ENCODE measurements around the gene IL6ST.
"Not testable (repeated sequence)": the region's sequence is repeated elsewhere in the genome, so short reads cannot be mapped to it uniquely, and the experiment has no call there.

IL6ST gene

GRCh38 chr5:55965525-55965924 lies 29.2 kb downstream of the IL6ST start:
- DNase-seq (ENCODE audit: low spot score), result no peak

DNA sequence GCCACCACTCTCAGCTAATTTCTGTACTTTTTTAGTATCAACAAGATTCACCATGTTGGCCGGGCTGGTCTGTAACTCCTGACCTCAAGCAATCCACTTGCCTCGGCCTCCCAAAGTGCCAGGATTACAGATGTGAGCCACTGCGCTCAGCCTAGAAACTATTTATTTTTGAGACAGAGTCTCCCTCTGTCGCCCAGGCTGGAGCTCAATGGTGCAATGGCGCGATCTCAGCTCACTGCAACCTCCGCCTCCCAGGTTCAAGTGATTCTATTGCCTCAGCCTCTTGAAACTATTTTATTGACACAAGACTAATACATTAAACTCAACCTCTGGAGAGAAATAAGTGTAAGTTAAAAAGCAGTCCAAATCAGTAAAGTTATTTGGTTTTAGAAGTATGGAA lies 34.0 kb downstream of the IL6ST start:
- no peak for DNase-seq (ENCODE audit: low spot score)

DNA sequence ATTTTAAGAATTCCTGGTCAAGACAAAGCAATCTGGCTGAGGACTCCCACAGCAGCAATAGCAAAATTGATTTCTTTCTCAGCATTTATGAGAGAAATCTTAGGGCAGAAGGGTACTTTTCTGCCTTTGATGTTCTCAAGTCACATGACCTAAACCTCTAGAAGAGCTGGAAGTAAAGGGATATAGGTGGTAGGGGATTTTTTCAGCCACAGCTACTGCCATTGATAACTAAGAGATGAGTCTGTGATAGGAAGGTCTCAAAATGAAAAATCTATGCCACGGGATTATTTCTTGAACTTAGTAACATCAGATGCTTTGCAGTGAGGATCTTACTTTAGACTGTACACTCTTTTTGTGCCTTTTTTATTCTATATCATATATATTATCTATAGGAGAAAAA lies 35.6 kb downstream of the IL6ST start:
- no peak for DNase-seq (ENCODE audit: low spot score)

DNA sequence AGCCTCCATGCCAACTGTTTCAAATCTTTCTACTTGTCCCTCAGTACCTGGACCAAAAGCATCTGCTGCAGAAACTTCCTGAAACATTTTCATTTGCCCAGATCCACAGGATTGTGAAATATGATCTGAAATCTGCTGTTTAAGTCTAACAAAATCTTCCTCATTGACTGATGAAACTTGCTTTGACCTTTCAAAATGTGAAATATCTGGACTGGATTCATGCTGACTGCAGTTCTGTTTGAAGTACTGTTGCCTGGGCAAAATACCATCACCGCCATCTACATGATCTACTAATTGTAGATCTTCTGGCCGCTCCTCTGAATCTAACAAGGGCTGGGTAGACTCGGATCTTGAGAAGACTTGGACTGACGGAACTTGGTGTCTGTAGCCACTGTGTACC lies 53.6 kb downstream of the IL6ST start:
- not testable (repeated sequence) for DNase-seq (ENCODE audit: low spot score)

- not testable (repeated sequence) for DNase-seq (ENCODE audit: low spot score)
These were observed 57.2 kb downstream of the IL6ST start for GRCh38 chr5:55937598-55937997.

DNA sequence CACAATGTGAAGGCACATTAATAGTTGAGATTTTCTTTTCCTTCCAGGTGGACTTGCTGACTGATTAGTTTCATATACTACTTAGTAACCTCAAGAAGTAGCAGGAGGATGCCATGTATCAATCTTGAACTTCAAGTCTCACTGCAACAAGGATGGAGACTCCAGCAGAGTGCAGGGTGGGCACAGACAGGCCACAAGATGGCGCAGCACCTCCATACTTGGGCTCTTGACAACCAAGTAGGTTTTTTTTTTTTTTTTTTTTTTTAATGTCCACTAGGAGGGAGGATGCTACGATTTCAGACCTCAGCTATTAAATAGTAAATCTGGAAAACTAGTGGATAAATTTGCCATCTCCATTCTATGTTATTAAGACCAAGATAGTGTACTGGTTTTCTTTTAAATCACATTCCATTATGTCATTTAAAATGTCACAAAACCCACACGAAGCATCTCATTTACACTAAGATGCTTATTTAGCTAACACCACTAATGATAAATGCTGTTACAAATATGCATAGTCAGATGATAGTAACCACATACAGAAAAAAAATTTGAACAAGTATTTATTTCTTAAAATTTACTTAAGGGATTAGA lies 58.6 kb downstream of the IL6ST start:
- peak; percentile 70 for DNase-seq (ENCODE audit: low spot score)

GRCh38 chr5:55935371-55935770 lies 59.4 kb downstream of the IL6ST start:
- no peak for DNase-seq (ENCODE audit: low spot score)

- DNase-seq (ENCODE audit: low spot score), result no peak
These were observed 60.0 kb downstream of the IL6ST start for GRCh38 chr5:55934720-55935119.

GRCh38 chr5:55934115-55934613 lies 60.6 kb downstream of the IL6ST start:
- no peak for DNase-seq (ENCODE audit: low spot score)

DNA sequence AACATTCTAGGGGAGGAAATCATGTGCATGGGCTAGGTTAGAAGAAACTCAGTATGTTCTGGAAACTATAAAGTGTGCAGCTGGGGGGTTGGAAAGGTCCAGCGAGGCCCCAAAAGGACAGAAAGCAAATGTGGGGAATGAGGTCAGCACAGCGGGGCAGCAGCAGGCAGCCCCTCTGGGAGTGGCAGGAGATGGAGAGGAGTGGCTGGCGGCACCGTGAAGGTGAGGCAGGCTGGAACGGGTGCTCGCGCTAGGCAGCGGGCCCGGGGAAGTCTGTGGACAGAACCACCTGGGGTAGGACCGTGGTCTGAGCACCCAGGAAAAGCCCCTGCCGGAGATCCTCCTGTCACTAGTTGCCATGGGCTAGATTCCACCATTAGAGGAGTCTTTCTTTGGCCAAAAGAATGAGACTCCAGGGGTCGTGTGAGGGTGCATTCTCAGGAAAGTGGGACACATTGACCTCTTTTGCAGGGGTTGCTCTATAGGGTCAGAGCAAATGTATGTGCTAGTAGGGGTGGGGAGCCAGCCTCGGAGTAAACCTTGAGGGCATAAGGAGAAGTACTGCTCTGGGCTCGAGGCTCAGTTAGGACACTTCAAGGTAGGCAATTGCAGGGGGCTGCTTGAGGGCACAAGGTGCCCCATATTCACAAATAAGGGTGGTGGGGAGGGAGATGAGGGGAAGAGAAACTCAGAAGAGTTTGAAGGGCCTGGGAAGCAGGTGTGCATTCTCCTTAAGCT lies 61.2 kb downstream of the IL6ST start:
- no peak for DNase-seq (ENCODE audit: low spot score)

DNA sequence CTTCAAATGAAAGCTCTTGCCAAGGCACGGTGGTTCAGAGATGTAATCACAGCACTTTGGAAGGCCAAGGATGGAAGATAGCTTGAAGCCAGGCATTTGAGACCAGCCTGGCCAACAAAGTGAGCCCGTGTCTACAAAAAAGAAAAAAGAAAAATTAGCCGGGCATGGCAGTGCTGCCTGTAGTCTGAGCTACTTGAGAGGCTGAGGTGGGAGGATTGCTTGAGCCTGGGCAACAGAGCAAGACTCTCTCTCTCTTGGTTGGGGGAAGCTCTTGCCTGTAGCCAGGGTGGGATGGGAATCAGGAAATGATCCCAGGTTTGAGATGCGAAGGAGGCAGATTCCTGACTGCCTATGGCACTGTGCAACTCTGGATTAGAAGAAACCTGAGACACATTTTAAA lies 62.1 kb downstream of the IL6ST start:
- DNase-seq (ENCODE audit: low spot score), result no peak

DNA sequence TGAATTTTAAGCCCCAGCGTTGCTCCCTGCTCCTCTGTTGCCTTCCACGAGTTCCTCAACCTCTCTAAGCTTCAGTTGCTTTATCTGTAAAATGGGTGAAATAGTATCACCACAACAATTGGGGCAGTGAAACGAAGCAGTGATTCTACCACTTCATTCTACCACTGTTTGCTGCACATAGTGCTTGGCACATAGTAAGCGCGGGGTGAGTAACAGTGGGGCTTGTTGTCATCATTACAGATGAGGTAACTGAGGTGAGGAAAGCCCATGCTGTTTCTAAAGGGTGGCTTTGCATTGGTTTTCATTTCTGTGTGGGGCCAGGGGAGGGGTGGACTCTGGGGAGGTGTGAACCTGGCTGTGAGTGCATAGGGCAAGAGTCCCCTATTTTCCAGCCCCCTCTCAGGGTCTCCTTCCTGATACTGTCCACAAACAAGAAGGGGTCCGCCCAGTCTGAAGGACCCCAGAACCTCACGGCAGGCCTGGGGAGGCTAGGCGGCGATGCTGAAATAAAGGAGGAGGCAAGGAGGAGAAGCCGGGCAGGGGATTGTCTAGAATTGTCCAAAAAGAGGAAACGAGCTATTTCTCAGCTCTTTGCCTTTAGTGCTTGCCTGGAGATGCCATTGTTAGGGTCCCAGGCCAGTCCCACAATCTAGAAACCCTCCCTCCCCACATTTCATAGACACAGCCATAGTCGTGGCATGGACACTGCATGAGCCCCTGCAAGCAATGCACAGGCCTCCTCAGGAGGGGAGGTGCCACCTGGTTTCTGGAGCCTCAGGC lies 65.6 kb downstream of the IL6ST start:
- no peak for DNase-seq (ENCODE audit: low spot score)

GRCh38 chr5:55927861-55928655 lies 66.7 kb downstream of the IL6ST start:
- DNase-seq (ENCODE audit: low spot score), result no peak

- no peak for DNase-seq (ENCODE audit: low spot score)
These were observed 68.3 kb downstream of the IL6ST start for GRCh38 chr5:55926476-55926875.

GRCh38 chr5:55925712-55926111 lies 69.1 kb downstream of the IL6ST start:
- DNase-seq (ENCODE audit: low spot score), result no peak

- DNase-seq (ENCODE audit: low spot score), result no peak
These were observed 69.6 kb downstream of the IL6ST start for GRCh38 chr5:55925181-55925580.

DNA sequence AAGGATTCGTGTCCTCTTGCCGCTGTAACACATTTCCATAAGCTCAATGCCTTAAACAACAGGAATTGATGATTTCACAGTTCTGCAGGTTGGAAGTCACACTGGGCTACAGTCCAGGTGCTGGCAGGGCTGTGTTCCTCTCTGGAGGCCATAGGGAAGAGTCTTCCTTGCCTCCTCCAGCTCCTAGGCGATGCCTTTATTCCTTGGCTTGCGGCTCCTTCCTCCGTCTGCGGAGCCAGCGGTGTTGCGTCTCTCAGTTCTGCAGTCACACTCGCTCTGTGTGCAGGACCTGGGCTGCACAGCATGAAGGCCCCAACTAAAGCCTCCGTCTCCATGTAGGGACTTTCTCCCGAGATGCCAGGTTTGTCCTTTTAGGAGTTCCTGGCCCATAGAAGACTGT lies 70.0 kb downstream of the IL6ST start:
- no peak for DNase-seq (ENCODE audit: low spot score)

DNA sequence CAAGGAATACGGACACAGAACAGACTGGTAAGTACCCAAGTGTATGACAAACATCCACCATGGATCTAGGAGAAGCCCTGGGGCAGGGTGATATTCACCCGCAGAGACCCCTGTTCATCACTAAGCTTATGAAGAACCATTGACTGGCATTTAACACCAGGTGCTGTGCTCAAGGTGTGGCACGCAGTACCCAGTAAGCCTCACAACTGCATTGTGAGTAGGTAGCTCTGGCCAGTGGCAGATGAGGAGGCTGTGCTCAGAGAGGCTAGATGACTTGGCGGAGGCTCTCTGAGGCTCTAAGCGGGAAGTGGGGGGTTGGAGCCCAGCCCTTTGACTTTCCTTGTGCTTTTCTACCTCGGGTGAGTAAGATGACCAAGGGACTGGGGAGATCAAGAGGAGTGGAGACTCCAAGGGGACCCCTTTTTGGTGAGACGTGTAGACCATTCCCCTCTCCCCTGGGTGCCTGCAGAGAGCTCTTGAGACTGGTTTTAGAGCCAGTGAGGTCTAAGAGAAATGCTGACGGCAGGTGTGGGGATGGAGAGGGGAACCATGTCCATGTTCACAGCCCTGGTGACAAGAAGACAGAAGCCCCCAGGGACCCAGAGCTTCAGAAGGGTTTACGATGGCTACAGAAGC lies 70.8 kb downstream of the IL6ST start:
- no peak for DNase-seq (ENCODE audit: low spot score)

DNA sequence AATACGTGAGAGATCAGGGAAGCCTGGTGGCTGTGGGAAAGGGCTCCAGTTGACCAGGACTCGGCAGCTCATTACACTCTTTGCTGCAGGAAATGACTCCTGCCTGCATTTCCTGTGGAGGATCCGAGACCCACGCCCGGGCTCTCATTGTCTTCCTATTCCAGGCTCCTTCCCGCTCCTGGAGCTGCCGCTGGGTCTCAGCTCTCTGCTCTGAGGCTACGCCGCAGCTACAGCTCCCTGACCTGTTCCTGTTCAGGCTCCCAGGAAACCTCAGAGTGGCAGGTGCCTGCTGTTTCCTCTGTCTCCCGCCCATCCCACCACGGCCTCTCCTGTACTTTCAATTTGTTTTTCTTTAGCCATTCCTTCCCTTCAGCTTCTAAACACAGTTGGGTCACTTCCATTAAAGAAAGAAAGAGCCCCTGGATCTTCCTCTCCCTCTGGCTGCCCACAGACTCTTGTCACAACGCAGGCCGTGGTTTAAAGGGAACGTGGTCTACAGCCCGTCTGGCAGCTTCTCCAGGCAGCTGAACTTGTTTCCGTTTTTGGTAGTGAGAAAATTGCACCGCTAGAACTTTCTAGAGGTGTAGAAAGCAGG lies 71.5 kb downstream of the IL6ST start:
- DNase-seq (ENCODE audit: low spot score), result no peak

DNA sequence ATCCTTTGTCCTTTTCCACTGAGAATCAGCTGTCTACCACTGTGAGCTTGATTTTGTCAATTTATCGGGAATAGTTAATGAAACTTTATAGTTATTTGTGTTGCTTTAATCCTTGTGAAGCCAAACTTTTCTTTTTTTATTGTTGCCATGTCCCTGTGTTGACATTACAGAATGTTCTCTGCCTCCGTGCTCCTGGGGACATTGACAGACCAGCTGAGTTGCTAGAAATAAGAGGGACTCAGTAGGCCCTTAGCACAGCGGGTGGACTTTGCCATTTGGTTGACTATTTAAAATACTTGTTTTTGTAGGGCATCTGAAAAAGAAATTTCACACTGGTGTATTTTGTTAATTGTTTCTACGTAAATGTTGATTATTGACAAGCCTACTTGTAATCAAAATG lies 73.1 kb downstream of the IL6ST start:
- no peak for DNase-seq (ENCODE audit: low spot score)

DNA sequence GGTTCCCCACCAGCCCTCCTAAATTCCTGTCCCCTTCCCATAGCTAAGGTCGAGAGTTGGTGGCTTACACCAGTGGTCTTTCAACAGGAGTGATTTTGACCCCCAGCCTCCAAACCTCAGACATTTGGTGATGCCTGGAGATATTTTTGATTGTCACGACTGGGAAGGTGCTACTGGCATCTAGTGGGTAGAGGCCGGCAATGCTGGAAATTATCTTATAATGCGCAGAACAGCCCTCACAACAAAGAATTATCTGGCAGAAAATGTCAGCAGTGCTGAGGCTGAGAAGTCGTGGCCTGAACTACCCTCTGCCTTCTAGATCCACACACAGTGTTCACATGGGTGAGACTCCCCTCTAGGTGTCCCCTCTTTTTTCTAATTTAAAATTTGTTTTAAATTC lies 74.0 kb downstream of the IL6ST start:
- DNase-seq (ENCODE audit: low spot score), result no peak

All from NAMALWA (cell line).